ENCODE data around the gene GBA2.

GBA2 gene

DNA sequence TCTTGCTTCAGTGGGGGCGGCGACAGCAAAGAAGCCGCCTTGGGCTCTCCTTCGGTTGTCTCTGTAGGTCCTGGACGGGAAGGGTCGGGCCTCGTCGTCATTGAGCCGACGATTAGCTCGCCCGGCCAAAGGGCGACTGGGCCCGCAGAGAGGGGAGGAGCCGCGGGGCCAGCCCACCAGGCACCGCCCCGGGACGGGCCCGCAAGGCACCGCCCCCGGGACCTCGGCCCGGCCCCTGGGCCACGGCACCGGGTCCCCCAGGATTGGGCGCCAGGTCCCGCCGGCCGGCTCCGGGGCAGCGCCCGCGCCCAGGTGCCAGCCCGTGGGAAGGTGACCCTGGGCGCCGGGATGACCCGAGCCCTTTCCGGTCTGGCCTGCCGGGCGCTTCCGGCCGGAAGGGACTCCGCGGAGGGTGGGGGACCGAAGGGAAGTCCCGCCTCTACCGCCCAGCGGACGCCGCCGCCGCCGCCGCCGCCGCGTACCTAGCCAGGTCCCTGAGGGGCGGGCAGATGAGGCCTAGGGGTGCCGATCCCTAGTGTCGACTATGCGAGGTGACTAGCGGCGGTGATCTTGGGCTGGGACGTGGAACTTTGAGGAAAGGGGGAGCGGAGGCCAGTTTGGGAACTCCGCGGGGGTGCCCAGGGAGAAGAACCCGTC is at the start of gene GBA2, which contains the start of gene RGP1:
GBA2 (minus strand) TSS at position 371 of the 657 bp plus-strand sequence. CDS start 524 bp downstream, outside the sequence.
RGP1 (plus strand) TSS at position 430 of the 657 bp plus-strand sequence. CDS start 469 bp downstream, outside the sequence.
- DNase-seq = peak; percentile 88

DNA sequence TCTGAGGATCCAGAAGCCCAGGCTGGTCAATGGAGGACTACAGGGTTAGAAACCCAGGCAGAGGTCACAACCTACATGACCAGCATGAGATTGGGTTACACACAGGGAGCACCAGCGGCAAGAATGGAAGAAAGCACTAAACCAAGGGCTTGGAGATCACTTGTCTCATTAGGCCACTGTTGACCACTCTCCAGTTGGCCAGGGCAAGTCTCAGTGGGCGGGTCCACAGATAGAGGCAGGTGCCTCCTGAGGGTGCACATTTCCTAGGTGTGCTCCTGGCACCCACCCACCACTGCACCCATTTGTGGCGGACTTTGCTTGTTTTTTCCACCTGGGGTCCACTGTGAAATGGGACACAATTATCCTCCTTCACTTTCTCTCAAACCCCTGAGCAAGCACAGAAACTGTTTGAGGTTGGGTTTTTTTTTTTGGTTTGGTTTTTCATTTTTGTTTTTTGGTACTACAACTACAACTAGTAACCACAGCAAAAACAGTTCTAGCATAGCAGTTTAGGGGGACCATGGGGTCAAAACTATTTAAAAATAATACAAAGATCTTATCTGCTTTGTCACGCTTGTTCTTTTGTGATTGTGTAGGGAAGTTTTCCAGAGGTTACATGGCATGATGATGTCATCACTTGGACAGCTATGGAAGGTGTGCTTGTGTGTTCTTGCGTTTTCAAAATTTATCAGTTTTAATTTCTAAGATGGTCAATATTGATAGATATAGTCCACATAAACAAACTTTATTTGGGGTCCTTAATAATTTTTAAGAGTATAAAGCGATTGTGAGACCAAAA is 48.5 kb upstream of the GBA2 start:
- DNase-seq = no peak

DNA sequence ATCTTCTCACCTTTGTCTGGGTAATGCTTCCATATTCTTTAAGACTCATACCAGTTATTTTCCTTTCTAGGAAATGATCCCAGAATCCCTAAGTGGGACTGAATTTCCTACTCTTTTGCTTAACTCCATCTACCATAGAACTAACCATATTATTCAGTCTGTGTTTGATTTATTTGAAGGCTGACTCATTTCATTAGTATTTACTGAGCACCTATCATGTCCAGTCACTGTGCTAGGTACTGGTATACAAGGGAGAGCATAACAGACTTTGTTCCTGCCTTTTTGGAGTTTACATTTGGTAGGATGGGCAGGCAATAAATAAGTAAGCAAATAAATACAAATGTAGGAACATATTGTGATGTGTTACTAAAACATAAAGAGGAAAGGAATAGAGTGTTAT is 46.7 kb upstream of the GBA2 start:
- DNase-seq = no peak

GRCh38 chr9:35793461-35793860 is 44.4 kb upstream of the GBA2 start:
- no peak for DNase-seq

DNA sequence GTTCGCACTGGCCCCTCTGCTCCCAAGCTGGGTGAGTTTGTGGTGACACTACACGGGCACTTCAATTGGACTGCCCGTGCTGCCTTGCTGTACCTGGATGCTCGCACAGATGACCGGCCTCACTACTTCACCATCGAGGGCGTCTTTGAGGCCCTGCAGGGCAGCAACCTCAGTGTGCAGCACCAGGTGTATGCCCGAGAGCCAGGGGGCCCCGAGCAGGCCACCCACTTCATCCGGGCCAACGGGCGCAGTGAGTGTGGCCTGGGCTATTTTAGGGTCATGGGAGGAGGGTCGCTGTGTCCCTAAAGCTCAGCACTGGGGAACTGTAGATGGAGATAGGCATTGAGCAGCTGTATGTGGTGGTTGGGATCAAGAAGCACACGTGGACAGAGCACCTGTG is 43.8 kb upstream of the GBA2 start:
- DNase-seq = no peak

- no peak for DNase-seq
Measured at GRCh38 chr9:35792024-35792813, 43.2 kb upstream of the GBA2 start.

DNA sequence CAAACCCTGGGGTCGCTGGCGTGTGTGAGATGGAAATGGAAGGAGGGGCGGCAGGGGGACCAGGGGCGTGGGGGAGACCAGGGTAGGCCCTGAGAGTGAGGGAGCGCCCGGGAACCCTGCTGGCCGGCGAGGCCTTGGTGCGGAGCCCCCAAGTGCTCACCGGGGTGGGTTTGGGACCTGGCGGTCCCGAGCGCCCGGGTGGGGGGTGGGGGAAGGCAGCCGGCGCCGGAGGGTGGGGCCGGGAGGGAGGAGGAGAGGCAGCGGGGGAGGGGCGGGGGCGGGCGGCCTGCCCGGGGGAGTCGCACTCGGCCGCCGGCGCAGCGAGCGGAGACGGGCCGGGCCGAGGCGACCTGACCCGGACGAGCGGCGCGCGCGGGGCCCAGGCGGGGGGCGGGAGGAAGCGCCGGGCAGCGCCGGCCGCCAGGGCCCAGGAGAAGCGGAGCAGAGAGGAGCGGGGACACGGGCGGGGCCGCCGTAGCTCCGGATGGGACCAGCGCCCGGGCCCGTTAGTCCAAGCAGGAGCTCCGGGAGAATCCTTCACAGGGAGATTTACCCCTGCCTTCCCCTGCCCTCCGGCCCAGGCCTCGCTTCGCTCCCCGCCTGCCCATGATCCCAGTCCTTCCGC is 42.4 kb upstream of the GBA2 start, which contains the start of gene NPR2:
NPR2 (plus strand) TSS at position 295 of the 625 bp plus-strand sequence. CDS start 818 bp downstream, outside the sequence.
- no peak for DNase-seq

DNA sequence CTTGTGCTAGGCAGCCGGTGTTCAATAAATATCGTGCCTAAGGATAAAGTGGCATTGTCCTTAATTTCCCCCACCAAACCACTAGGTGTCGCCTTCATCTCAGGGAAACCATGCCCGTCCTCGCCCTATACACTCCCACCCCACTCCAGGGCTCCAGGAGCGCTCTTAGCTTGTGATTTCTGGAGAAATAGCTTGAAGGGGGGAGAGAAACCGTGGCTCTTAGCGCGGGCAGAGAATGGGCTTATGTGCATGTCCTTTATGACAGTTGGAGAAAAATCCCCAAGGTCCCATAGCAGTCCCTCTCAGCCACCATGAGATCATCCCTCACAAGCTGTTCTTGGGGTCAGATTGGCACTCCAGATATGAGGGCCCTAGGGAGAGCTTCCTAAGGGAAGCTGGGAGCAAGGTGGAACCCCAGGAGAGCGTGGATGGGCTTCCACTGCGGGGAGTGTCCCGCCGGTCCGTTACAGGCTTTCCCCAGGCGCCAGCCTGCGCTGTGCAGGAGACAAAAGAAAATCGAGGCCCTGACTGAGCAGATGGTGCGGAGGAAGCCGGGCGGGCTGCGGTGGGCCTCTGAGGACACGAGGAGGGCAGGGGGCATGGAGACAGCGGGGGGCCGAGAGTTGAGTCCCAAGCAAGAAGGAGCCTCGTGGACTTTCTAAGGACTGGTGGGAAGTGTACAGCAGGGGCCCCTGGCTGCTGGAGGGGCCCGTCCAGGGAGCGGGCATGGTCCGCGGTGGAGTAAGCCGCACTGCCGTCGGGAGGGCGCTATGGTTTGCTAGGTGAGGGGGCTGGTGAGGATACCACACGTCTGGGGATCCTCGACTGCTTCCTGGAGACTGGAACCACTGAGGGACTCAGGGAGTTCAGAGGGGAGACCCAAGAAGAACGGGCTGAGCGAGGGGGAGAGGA is 41.6 kb upstream of the GBA2 start:
- peak; percentile 77 for DNase-seq

DNA sequence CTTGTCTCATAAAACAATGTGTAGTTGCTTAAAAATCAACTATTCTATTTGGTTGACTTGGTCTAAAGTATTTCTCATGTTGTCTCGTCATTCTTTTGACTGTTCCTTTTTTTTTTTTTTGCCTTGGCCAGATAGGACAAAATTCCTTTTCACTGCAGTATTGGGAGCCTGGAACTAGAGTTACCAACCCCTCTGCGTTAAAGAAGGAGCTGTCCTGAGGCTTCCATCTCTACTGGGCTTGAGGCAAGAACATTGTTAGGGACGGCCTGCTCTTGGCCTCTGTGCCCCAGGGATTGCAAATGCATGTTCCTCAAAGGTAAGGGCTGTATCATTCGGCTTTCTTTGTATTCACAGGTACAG is 41.0 kb upstream of the GBA2 start:
- DNase-seq = no peak

DNA sequence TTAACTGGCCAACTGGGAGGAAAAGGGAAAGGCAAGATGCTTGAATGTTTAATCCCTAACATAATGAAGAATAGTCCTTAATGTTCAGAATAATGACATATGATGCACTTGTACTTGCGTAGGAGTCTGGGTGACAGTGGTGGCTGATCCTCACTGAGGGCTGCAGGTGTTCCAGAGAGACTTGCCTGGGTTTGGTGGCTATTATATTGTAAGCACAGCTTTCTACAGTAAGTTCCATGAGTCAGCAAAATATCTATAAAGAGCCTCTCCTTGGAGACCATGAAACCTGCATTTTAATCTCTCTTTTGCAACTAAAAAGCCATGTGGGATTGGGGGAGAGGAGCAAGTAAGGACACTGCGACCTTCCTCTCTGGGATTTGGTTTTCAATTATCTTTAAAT is 40.5 kb upstream of the GBA2 start:
- DNase-seq = peak; percentile 41

GRCh38 chr9:35783418-35783817 is 34.4 kb upstream of the GBA2 start:
- no peak for DNase-seq

DNA sequence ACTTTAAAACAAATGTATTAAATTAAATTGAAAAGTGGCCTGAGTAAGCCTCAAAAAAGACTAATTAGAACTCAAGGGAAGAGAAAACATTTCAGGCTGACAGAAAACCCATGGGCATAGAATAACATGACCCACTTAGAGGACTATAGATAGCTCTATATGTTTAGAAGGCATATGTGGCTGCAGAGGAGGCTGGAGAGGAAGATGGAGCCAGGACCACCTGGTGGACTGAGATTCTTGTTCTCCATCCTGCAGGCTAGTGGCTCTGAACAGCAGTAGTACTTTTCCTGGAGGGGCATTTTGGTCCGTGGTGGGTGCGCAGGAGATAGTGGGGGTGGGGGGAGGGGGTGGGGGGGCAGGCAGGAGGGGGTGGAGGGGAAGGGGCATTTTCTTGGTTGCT is 32.0 kb upstream of the GBA2 start:
- no peak for DNase-seq

- DNase-seq = no peak
Measured at GRCh38 chr9:35778496-35778895, 29.5 kb upstream of the GBA2 start.

- DNase-seq = peak; percentile 91
Measured at GRCh38 chr9:35776018-35776417, 27.0 kb upstream of the GBA2 start.

- peak; percentile 58 for DNase-seq
Measured at GRCh38 chr9:35774907-35775635, 26.0 kb upstream of the GBA2 start.

DNA sequence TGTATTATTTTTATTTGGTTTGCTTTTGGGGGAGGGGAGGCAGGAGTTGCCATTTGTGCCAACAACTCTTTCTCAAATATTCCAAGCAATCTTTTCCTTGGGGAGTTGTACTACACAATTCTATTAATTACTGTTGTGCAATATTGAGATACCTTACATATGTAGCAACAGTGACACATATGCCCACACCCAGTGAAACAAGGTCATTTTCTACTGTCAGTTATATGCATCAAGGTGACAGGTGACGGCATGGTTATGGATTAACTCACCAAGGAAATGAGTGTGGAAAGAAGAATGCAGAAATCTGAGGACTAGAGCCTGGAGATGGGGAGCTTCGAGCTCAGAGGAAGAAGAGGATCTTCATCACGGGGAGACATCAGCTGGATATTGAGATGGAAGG is 22.9 kb upstream of the GBA2 start:
- DNase-seq = peak; percentile 51

GRCh38 chr9:35771534-35771933 is 22.5 kb upstream of the GBA2 start:
- DNase-seq = peak; percentile 52

DNA sequence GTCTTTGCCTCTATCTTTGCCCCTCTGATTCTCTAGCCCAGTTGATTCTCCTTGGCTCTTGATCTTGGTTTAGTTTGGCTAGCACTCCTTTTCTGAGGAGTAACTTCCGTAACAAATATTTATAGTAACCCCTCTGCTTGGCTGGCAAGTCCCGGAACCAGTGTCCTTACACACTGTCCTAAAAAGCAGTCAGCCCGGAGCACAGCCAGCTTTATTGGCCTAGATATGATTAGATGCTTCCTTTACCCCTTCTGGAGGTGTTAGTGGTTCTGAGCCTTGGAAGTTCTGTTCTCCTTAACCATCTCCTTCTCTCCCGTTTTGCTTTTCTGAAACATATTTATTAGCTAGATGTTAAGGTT is 22.0 kb upstream of the GBA2 start:
- peak; percentile 12 for DNase-seq

DNA sequence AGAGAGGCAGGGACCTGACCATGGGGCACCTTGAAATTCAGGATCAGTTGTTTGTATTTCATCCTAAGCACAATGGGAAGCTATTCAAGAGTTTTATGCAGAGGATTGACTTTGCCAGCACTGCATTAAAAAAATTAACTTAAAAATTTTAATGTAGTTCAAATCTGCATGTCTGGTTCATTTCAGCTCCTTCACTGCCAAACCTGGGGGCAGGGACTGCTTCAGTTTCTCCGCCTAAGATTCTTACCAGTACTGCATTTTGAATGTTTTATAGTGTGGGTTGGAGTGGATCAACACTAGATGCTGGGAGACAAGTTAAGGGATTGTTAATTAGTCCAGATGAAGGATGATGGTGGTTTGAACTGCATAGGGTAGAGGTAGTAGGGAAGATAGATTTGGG is 20.7 kb upstream of the GBA2 start:
- no peak for DNase-seq

DNA sequence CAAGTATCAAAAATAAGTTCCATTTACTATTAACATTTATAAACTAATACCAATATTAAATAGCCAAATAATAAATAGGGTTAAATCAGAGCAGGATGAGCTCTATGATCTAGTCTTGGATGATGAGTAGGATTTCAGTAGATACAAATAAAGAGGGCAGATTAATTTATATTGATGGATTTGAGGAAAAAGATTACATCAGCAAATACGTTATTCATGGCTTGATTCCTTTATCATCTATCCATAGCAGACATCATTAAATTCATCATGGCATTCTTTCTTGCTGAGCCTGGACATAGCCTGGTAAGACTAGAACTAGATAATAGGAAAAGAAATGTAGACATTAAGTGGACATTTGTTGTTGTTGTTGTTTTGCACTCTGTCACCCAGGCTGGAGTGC is 18.4 kb upstream of the GBA2 start:
- no peak for DNase-seq

GRCh38 chr9:35766997-35767396 is 18.0 kb upstream of the GBA2 start:
- no peak for DNase-seq
